Body of pancreas (tissue), 4 donors: ENCODE measurements around the gene CDS1.

Experiments used
- CTCF ChIP-seq, 7 experiments: fragments of 450-650 bp in 4 of 7; fragments of 200-600 bp in 3 of 7; sonication (generic) in 3 of 7; IDR thresholded peaks; one replicate each; pipeline ENCODE4 v1.5.1; 2016 to 2019; ENCODE audit warnings: antibody characterized with exemption in 7 of 7
- POLR2A ChIP-seq, 3 donors: fragments of 450-650 bp; IDR thresholded peaks; one replicate each; pipeline ENCODE4 v1.6.1; 2016; ENCODE audit warnings: antibody characterized with exemption in 3 of 3, mild to moderate bottlenecking in 2 of 3

- TF ChIP-seq CTCF (IDR thresholded peaks at IDR 0.05): no peak
- TF ChIP-seq POLR2A (IDR thresholded peaks at IDR 0.05): no peak
These were observed 86.3 kb downstream of the CDS1 start for GRCh38 chr4:84669201-84669600.
